DND-41 (cell line): ENCODE data around the gene MAGI1.

ENCODE experiments used
- ATAC-seq: fragments of 200-7000 bp; cut with Tn5 transposase; 3 replicates; pipeline ENCODE4 v1.9.1; 2021; ENCODE audit warnings: low read depth; ENCODE audit not compliant: insufficient read depth
- DNase-seq: peaks from one replicate; pipeline ENCODE4 v3.0.0-alpha.2; 2020
- H2AFZ ChIP-seq: 2 replicates; pipeline ENCODE4 v1.6.0; 2012; ENCODE audit warnings: low read depth, low read length
- H3K27ac ChIP-seq: 2 replicates; pipeline ENCODE4 v1.5.1; 2012; ENCODE audit warnings: low read length, inconsistent platforms
- H3K27me3 ChIP-seq: fragments of 200-600 bp; sonication (generic); 2 replicates; pipeline ENCODE4 v1.6.0; 2012; ENCODE audit warnings: low read length, mild to moderate bottlenecking, inconsistent platforms; ENCODE audit not compliant: insufficient read depth, poor library complexity
- H3K36me3 ChIP-seq: 2 replicates; pipeline ENCODE4 v1.5.1; 2012; ENCODE audit warnings: low read length, inconsistent platforms; ENCODE audit not compliant: insufficient read depth
- H3K4me1 ChIP-seq: 2 replicates; pipeline ENCODE4 v1.5.1; 2012; ENCODE audit warnings: mild to moderate bottlenecking, low read length; ENCODE audit not compliant: insufficient read depth
- H3K4me2 ChIP-seq: 2 replicates; pipeline ENCODE4 v1.6.0; 2012; ENCODE audit warnings: mild to moderate bottlenecking, moderate library complexity, low read length, inconsistent platforms; ENCODE audit not compliant: insufficient read depth
- H3K4me3 ChIP-seq, 2 experiments: fragments of 200-600 bp in 1 of 2; shearing (Covaris generic) in 1 of 2; 2 replicates each; pipeline ENCODE4 v1.5.1; 2012 to 2016; ENCODE audit warnings: inconsistent platforms in 2 of 2, low read length in 2 of 2, mild to moderate bottlenecking in 2 of 2, low read depth in 1 of 2, moderate library complexity in 1 of 2
- H3K79me2 ChIP-seq: 2 replicates; pipeline ENCODE4 v1.6.0; 2012; ENCODE audit warnings: low read length, inconsistent platforms; ENCODE audit not compliant: insufficient read depth
- H3K9ac ChIP-seq: 2 replicates; pipeline ENCODE4 v1.6.0; 2012; ENCODE audit warnings: low read depth, mild to moderate bottlenecking, inconsistent platforms, low read length, moderate library complexity
- H3K9me3 ChIP-seq: 2 replicates; pipeline ENCODE4 v1.5.1; 2012; ENCODE audit warnings: low read length, moderate library complexity, mild to moderate bottlenecking, inconsistent platforms; ENCODE audit not compliant: insufficient read depth, severe bottlenecking
- H4K20me1 ChIP-seq: 2 replicates; pipeline ENCODE4 v1.6.0; 2012; ENCODE audit warnings: low read length; ENCODE audit not compliant: insufficient read depth
- EZH2 ChIP-seq: IDR thresholded peaks from 3 replicates; pipeline ENCODE4 v1.6.1; 2012; ENCODE audit warnings: borderline replicate concordance, low read depth, mild to moderate bottlenecking, moderate library complexity, low read length, inconsistent platforms; ENCODE audit not compliant: severe bottlenecking
- TF ChIP-seq, protein P1 (sequence below): IDR thresholded peaks from 2 replicates; pipeline ENCODE4 v1.5.1; 2012; ENCODE audit warnings: borderline replicate concordance, low read length, moderate library complexity, mild to moderate bottlenecking; ENCODE audit not compliant: poor library complexity, severe bottlenecking; ENCODE audit errors: extremely low read depth

Gene MAGI1

DNA sequence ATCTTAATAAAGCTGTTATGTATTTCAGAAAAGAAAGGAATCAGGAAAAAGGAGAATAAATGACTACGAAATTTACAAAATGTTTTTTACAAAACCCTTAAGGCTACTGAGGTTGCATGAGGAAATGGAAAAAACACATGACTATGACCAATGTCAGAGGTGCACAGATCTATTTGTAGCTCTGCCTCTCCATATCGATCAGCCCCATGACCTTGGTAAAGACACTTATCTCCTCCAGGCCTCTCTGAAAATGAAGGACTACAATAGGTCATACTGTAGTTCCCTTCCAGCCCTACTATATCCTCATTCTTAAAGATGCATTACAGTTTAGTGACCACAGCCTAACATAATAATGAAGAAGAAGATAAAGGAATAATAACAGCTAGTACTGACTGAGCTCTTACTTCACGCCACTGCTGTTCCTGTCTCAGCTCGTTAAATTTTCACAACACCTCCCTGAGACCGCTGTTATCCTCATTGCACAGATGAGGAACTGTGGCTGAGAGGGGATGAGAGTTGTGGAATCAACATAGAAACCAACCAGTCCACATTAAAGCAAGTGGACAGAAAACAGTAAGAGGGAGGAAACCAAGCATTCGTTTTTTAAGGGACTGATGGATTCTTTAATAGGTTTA lies 163.2 kb downstream of the MAGI1 start:
- no peaks in the 10 kb centered on the region for H3K4me1 ChIP-seq
- no peak overlapping the region; the same call in 1 of the 2 replicates for H2AFZ ChIP-seq
- no peak overlapping the region for H3K9ac ChIP-seq
- H3K4me2 ChIP-seq: no peak overlapping the region
- no peak overlapping the region for H3K4me3 ChIP-seq
- no peaks in the 10 kb centered on the region for H4K20me1 ChIP-seq
- no peaks in the 10 kb centered on the region for H3K79me2 ChIP-seq
- H3K9me3 ChIP-seq: no peaks in the 10 kb centered on the region
- ATAC-seq (no peak), DNase-seq (no peak)
- no peaks in the 10 kb centered on the region for H3K36me3 ChIP-seq
- H3K27me3 ChIP-seq: no peaks in the 10 kb centered on the region
- H3K27ac ChIP-seq: no peak overlapping the region
- TF ChIP-seq EZH2: no peak
- TF ChIP-seq, protein P1, sequence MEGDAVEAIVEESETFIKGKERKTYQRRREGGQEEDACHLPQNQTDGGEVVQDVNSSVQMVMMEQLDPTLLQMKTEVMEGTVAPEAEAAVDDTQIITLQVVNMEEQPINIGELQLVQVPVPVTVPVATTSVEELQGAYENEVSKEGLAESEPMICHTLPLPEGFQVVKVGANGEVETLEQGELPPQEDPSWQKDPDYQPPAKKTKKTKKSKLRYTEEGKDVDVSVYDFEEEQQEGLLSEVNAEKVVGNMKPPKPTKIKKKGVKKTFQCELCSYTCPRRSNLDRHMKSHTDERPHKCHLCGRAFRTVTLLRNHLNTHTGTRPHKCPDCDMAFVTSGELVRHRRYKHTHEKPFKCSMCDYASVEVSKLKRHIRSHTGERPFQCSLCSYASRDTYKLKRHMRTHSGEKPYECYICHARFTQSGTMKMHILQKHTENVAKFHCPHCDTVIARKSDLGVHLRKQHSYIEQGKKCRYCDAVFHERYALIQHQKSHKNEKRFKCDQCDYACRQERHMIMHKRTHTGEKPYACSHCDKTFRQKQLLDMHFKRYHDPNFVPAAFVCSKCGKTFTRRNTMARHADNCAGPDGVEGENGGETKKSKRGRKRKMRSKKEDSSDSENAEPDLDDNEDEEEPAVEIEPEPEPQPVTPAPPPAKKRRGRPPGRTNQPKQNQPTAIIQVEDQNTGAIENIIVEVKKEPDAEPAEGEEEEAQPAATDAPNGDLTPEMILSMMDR: no peak

DNA sequence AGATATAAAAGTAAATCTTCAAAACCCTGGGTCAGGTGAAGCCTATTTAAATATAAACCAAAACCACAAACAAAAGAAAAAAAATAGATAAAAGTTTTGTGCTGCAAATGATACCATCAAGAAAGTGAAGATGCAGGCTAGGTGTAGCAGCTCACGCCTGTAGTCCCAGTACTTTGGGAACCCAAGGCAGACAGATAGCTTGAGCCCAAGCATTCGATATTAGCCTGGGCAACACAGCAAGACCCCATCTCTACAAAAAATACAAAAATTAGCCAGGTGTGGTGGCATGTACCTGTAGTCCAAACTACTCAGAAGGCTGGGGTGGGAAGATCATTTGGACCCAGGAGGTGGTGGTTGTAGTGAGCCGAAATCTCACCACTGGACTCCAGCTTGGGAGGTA lies 164.8 kb downstream of the MAGI1 start:
- DNase-seq (no peak), ATAC-seq (no peak)
- no peaks in the 10 kb centered on the region for H3K4me1 ChIP-seq
- TF ChIP-seq, protein P1: no peak
- no peak for TF ChIP-seq EZH2
- no peak overlapping the region for H2AFZ ChIP-seq
- H3K9ac ChIP-seq: no peak overlapping the region
- H3K27ac ChIP-seq: no peak overlapping the region
- no peaks in the 10 kb centered on the region for H3K79me2 ChIP-seq
- H3K27me3 ChIP-seq: no peaks in the 10 kb centered on the region
- no peaks in the 10 kb centered on the region for H4K20me1 ChIP-seq
- no peaks in the 10 kb centered on the region for H3K9me3 ChIP-seq
- H3K36me3 ChIP-seq: no peaks in the 10 kb centered on the region
- no peak overlapping the region for H3K4me2 ChIP-seq
- H3K4me3 ChIP-seq: no peak overlapping the region

DNA sequence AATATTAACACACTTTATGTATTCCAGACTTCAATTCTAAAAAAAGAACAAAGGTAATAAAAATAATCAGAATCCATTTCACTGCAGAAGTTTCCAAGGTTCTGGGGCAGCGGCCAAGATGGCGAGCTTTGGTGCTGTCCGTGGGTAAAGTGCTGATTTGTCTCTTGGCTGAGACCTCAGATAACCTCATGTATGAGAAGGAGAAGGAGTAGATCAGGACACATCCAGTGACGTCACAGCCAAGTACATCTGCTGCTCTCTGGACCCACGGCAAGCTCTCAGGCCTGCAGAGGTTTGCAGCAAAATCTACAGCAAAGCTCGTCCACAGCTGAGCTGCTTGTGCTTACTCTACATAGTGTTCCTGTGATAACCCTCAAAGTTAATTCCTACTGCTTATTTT lies 165.7 kb downstream of the MAGI1 start:
- no peaks in the 10 kb centered on the region for H3K36me3 ChIP-seq
- DNase-seq: no peak
- no peaks in the 10 kb centered on the region for H4K20me1 ChIP-seq
- TF ChIP-seq, protein P1: no peak
- TF ChIP-seq EZH2: no peak
- no peak overlapping the region for H3K9ac ChIP-seq
- no peak for ATAC-seq
- H3K27ac ChIP-seq: no peak overlapping the region
- H3K4me2 ChIP-seq: no peak overlapping the region
- H3K4me3 ChIP-seq: no peak overlapping the region
- no peaks in the 10 kb centered on the region for H3K79me2 ChIP-seq
- H3K4me1 ChIP-seq: no peaks in the 10 kb centered on the region
- no peak overlapping the region for H2AFZ ChIP-seq
- no peaks in the 10 kb centered on the region for H3K27me3 ChIP-seq
- H3K9me3 ChIP-seq: no peaks in the 10 kb centered on the region
